Ectodermal cell (in vitro differentiated cells): Measurements from ENCODE around the gene TTC33.
"Not testable (repeated sequence)": the region's sequence is repeated elsewhere in the genome, so short reads cannot be mapped to it uniquely, and the experiment has no call there.

Experiments used
- H3K27ac ChIP-seq: 2 replicates; pipeline ENCODE4 v1.7.0; 2013; ENCODE audit warnings: mild to moderate bottlenecking, low read depth, low read length; ENCODE audit not compliant: insufficient read depth, poor library complexity, severe bottlenecking
- H3K27me3 ChIP-seq: 2 replicates; pipeline ENCODE4 v1.7.0; 2013; ENCODE audit warnings: mild to moderate bottlenecking, low read length; ENCODE audit not compliant: insufficient read depth, control insufficient read depth, poor library complexity, severe bottlenecking
- H3K36me3 ChIP-seq: one replicate; pipeline ENCODE4 v1.7.0; 2013; ENCODE audit warnings: low read length; ENCODE audit not compliant: control insufficient read depth, insufficient read depth
- H3K4me1 ChIP-seq: one replicate; pipeline ENCODE4 v1.7.0; 2013; ENCODE audit warnings: low read length; ENCODE audit not compliant: control insufficient read depth, insufficient read depth
- H3K4me3 ChIP-seq: 2 replicates; pipeline ENCODE4 v1.7.0; 2013; ENCODE audit warnings: low read depth, low read length, control low read depth; ENCODE audit not compliant: insufficient read depth
- H3K9me3 ChIP-seq: 2 replicates; pipeline ENCODE4 v1.7.0; 2013; ENCODE audit warnings: mild to moderate bottlenecking, low read length, moderate library complexity; ENCODE audit not compliant: control insufficient read depth
- WGBS, 2 experiments: methylation state at CpG; one replicate each; pipeline ENCODE4 v1.1.7; 2013; ENCODE audit warnings: missing lambda C conversion rate in 2 of 2; 5-methylcytosine and 5-hydroxymethylcytosine counted together

Gene TTC33

GRCh38 chr5:40599676-40600075 is 156.1 kb downstream of the TTC33 start:
- Histone ChIP-seq H3K9me3 (no peaks in the 10 kb centered on the region), H3K27ac (no peak overlapping the region), H3K36me3 (no peaks in the 10 kb centered on the region), H3K4me1 (no peaks in the 10 kb centered on the region), H3K27me3 (no peaks in the 10 kb centered on the region), H3K4me3 (no peak overlapping the region)

DNA sequence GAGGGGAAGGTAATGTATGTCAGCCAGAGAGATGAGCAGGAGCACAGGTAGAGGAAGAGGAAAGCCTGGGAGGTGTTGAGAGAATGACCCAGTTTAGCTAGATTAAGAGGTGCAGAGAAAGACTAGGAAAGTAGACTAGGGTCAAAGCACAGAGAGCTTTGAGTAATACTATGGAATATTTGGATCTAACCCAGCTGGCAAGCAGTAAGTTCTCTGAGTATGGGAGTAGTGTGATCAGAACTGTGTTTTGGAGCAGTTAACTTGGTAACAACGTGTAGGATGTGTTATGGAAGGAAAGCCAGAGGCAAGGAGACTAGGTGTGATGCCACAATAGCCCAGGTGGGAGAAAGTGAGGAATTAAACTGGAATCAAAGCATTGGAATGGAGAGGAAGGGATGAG is 160.9 kb downstream of the TTC33 start:
- H3K27ac ChIP-seq: no peak overlapping the region
- H3K27me3 ChIP-seq: no peaks in the 10 kb centered on the region
- no peaks in the 10 kb centered on the region for H3K36me3 ChIP-seq
- no peak overlapping the region for H3K4me3 ChIP-seq
- 75 to 90% methylated on average over 1 of the region's 1 CpG for WGBS, 2 experiments
- H3K4me1 ChIP-seq: no peaks in the 10 kb centered on the region
- no peaks in the 10 kb centered on the region for H3K9me3 ChIP-seq

- not testable (repeated sequence) for H3K4me3 ChIP-seq, H3K4me1 ChIP-seq, H3K36me3 ChIP-seq, H3K9me3 ChIP-seq, H3K27me3 ChIP-seq, H3K27ac ChIP-seq
- WGBS, 2 experiments: 88 to 90% methylated on average over 9 of the region's 10 CpGs
These were observed 163.9 kb downstream of the TTC33 start for GRCh38 chr5:40591727-40592396.

GRCh38 chr5:40587376-40587775 is 168.4 kb downstream of the TTC33 start:
- H3K4me1 ChIP-seq: no peaks in the 10 kb centered on the region
- no peaks in the 10 kb centered on the region for H3K9me3 ChIP-seq
- H3K27me3 ChIP-seq: no peaks in the 10 kb centered on the region
- H3K4me3 ChIP-seq: no peak overlapping the region
- H3K36me3 ChIP-seq: no peaks in the 10 kb centered on the region
- no peak overlapping the region for H3K27ac ChIP-seq
- WGBS, 2 experiments: 95% methylated on average over 1 of the region's 1 CpG; no CpG with 5 or more reads in 1 of the 2 experiments

- Histone ChIP-seq H3K4me1 (no peaks in the 10 kb centered on the region), H3K4me3 (no peak overlapping the region), H3K27me3 (no peaks in the 10 kb centered on the region), H3K9me3 (no peaks in the 10 kb centered on the region), H3K36me3 (no peaks in the 10 kb centered on the region), H3K27ac (no peak overlapping the region)
- WGBS, 2 experiments: 92 to 98% methylated on average over 2 to 5 of the region's 5 CpGs
These were observed 170.1 kb downstream of the TTC33 start for GRCh38 chr5:40585537-40586267.

GRCh38 chr5:40584054-40584453 is 171.7 kb downstream of the TTC33 start:
- no peak overlapping the region for H3K4me3 ChIP-seq

GRCh38 chr5:40578501-40579451 is 177.0 kb downstream of the TTC33 start:
- 88 to 89% methylated on average over 8 to 9 of the region's 9 CpGs for WGBS, 2 experiments
- H3K9me3 ChIP-seq: no peaks in the 10 kb centered on the region
- no peaks in the 10 kb centered on the region for H3K4me1 ChIP-seq
- H3K36me3 ChIP-seq: no peaks in the 10 kb centered on the region
- H3K4me3 ChIP-seq: no peak overlapping the region
- no peak overlapping the region for H3K27ac ChIP-seq
- H3K27me3 ChIP-seq: no peaks in the 10 kb centered on the region

More at GRCh38 chr5:40584054-40584453, 171.7 kb downstream of the TTC33 start:
- 86 to 98% methylated on average over 2 of the region's 2 CpGs for WGBS, 2 experiments
- Histone ChIP-seq H3K36me3 (no peaks in the 10 kb centered on the region), H3K9me3 (no peaks in the 10 kb centered on the region), H3K4me1 (no peaks in the 10 kb centered on the region), H3K27ac (no peak overlapping the region), H3K27me3 (no peaks in the 10 kb centered on the region)

- Histone ChIP-seq H3K27ac (no peak overlapping the region), H3K4me1 (no peaks in the 10 kb centered on the region), H3K36me3 (no peaks in the 10 kb centered on the region), H3K9me3 (no peaks in the 10 kb centered on the region), H3K4me3 (no peak overlapping the region), H3K27me3 (no peaks in the 10 kb centered on the region)
- 90 to 100% methylated on average over 3 of the region's 3 CpGs for WGBS, 2 experiments
These were observed 178.0 kb downstream of the TTC33 start for GRCh38 chr5:40577718-40578117.

- H3K4me1 ChIP-seq: no peaks in the 10 kb centered on the region
- WGBS, 2 experiments: 94 to 97% methylated on average over 2 of the region's 3 CpGs
- no peaks in the 10 kb centered on the region for H3K27me3 ChIP-seq
- H3K36me3 ChIP-seq: no peaks in the 10 kb centered on the region
- no peak overlapping the region for H3K27ac ChIP-seq
- H3K9me3 ChIP-seq: no peaks in the 10 kb centered on the region
- no peak overlapping the region for H3K4me3 ChIP-seq
These were observed 179.8 kb downstream of the TTC33 start for GRCh38 chr5:40575921-40576320.

GRCh38 chr5:40575411-40575810 is 180.3 kb downstream of the TTC33 start:
- WGBS, 2 experiments: 92 to 94% methylated on average over 1 of the region's 1 CpG
- Histone ChIP-seq H3K9me3 (no peaks in the 10 kb centered on the region), H3K4me1 (no peaks in the 10 kb centered on the region), H3K4me3 (no peak overlapping the region), H3K27me3 (no peaks in the 10 kb centered on the region), H3K27ac (no peak overlapping the region), H3K36me3 (no peaks in the 10 kb centered on the region)
